ENCODE results near the gene FBLIM1. TPM values are rescaled to one million over a fixed set of nuclear protein-coding genes. Genes with fewer than 3 reads are reported as not detected.

The FBLIM1 gene
- total RNA-seq, 4 donors from 2014 or later = 11.4 to 28.0 (median 25.9) TPM

- Histone ChIP-seq H3K9me3 (no peaks in the 10 kb centered on the region), H3K27me3 (no peaks in the 10 kb centered on the region), H3K36me3 (no peaks in the 10 kb centered on the region), H3K27ac (no peak overlapping the region), H3K4me3 (replicated peaks in 1 of 3) (no peak overlapping the region), H3K4me1 (peaks cover 0 to 16% of the 10 kb centered on the region in 2 donors)
- no peak for DNase-seq
- TF ChIP-seq CTCF (IDR thresholded peaks at IDR 0.05) (no peak), POLR2A (IDR thresholded peaks at IDR 0.05) (no peak)
- 82 to 87% methylated on average over 10 of the region's 10 CpGs for WGBS, 2 donors
- intact Hi-C loops (cut with DNase I) = no loop called here
Measured at GRCh38 chr1:15751717-15752116, 6.9 kb upstream of the FBLIM1 start.

GRCh38 chr1:15753776-15754175 is 4.8 kb upstream of the FBLIM1 start:
- no peak for DNase-seq
- Histone ChIP-seq H3K4me3 (replicated peaks in 1 of 3) (no peak overlapping the region), H3K9me3 (no peaks in the 10 kb centered on the region), H3K4me1 (peaks cover 3 to 28% of the 10 kb centered on the region in 2 donors), H3K36me3 (no peaks in the 10 kb centered on the region), H3K27me3 (no peaks in the 10 kb centered on the region), H3K27ac (peak overlapping the region in 1 of 3 donors; percentile 61)
- intact Hi-C loops (cut with DNase I) = no loop called here
- no peak for TF ChIP-seq CTCF (IDR thresholded peaks at IDR 0.05)
- TF ChIP-seq POLR2A (IDR thresholded peaks at IDR 0.05) = no peak
- WGBS, 2 donors = 79 to 84% methylated on average over 8 to 10 of the region's 10 CpGs

GRCh38 chr1:15755021-15755645 is 3.5 kb upstream of the FBLIM1 start:
- no peaks in the 10 kb centered on the region for H3K36me3 ChIP-seq
- no peak for TF ChIP-seq POLR2A (IDR thresholded peaks at IDR 0.05)
- no peak for TF ChIP-seq CTCF (IDR thresholded peaks at IDR 0.05)
- no peaks in the 10 kb centered on the region for H3K9me3 ChIP-seq
- DNase-seq = no peak
- H3K4me1 ChIP-seq = peaks cover 9 to 29% of the 10 kb centered on the region in 2 donors
- H3K27me3 ChIP-seq = no peaks in the 10 kb centered on the region
- 89 to 96% methylated on average over 2 of the region's 2 CpGs for WGBS, 2 donors
- H3K4me3 ChIP-seq (replicated peaks in 1 of 3) = no peak overlapping the region
- intact Hi-C loops (cut with DNase I) = no loop called here
- peak overlapping the region in 2 of 3 donors; percentile 45 to 61 for H3K27ac ChIP-seq

GRCh38 chr1:15755646-15756040 is 3.0 kb upstream of the FBLIM1 start:
- Histone ChIP-seq H3K4me3 (replicated peaks in 1 of 3) (no peak overlapping the region), H3K9me3 (no peaks in the 10 kb centered on the region), H3K4me1 (peaks cover 9 to 33% of the 10 kb centered on the region in 2 donors), H3K36me3 (no peaks in the 10 kb centered on the region), H3K27ac (peak overlapping the region in 1 of 3 donors; percentile 45), H3K27me3 (no peaks in the 10 kb centered on the region)
- DNase-seq = no peak
- 86 to 91% methylated on average over 4 of the region's 4 CpGs for WGBS, 2 donors
- TF ChIP-seq CTCF (IDR thresholded peaks at IDR 0.05) (no peak), POLR2A (IDR thresholded peaks at IDR 0.05) (no peak)
- intact Hi-C loops (cut with DNase I) = no loop called here

GRCh38 chr1:15756143-15757015 is 2.2 kb upstream of the FBLIM1 start:
- intact Hi-C loops (cut with DNase I) = no loop called here
- no peak for DNase-seq
- peaks cover 9 to 38% of the 10 kb centered on the region in 2 donors for H3K4me1 ChIP-seq
- no peaks in the 10 kb centered on the region for H3K9me3 ChIP-seq
- whole genome bisulfite sequencing, 2 donors = 83 to 85% methylated on average over 10 to 21 of the region's 21 CpGs
- no peaks in the 10 kb centered on the region for H3K27me3 ChIP-seq
- TF ChIP-seq CTCF (IDR thresholded peaks at IDR 0.05) (no peak), POLR2A (IDR thresholded peaks at IDR 0.05) (no peak)
- no peak overlapping the region for H3K4me3 ChIP-seq (replicated peaks in 1 of 3)
- no peaks in the 10 kb centered on the region for H3K36me3 ChIP-seq
- H3K27ac ChIP-seq = no peak overlapping the region

All from thyroid gland (tissue), 4 donors.